ENCODE results near the gene COL5A3.

COL5A3 gene

DNA sequence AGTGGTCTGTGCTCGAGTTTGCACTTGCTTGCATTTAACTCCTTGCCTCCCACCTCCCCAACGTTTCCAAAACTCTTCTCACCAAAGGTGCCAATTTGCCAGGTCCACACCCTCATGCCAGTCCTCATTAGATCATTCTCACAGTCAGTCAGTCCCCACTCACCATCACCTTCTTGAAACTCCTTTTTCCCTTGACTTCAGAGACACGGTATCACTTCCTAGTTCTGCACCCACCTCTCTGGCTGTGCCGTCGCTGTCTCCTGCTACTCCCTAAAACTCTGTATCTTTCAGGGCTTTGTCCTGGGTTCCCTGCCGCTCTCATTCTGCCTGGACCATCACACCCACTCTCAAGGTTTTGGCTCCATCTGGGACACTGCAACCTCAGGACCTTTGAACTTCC lies 93.6 kb downstream of the COL5A3 start:
- TF ChIP-seq, protein P1, sequence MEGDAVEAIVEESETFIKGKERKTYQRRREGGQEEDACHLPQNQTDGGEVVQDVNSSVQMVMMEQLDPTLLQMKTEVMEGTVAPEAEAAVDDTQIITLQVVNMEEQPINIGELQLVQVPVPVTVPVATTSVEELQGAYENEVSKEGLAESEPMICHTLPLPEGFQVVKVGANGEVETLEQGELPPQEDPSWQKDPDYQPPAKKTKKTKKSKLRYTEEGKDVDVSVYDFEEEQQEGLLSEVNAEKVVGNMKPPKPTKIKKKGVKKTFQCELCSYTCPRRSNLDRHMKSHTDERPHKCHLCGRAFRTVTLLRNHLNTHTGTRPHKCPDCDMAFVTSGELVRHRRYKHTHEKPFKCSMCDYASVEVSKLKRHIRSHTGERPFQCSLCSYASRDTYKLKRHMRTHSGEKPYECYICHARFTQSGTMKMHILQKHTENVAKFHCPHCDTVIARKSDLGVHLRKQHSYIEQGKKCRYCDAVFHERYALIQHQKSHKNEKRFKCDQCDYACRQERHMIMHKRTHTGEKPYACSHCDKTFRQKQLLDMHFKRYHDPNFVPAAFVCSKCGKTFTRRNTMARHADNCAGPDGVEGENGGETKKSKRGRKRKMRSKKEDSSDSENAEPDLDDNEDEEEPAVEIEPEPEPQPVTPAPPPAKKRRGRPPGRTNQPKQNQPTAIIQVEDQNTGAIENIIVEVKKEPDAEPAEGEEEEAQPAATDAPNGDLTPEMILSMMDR (IDR thresholded peaks at IDR 0.05; ENCODE audit: low read length, missing control alignments) = no peak
- H3K4me3 ChIP-seq (replicated peaks; ENCODE audit: low read depth, low read length) = no peak overlapping the region
- DNase-seq (ENCODE audit: low read depth) = no peak

DNA sequence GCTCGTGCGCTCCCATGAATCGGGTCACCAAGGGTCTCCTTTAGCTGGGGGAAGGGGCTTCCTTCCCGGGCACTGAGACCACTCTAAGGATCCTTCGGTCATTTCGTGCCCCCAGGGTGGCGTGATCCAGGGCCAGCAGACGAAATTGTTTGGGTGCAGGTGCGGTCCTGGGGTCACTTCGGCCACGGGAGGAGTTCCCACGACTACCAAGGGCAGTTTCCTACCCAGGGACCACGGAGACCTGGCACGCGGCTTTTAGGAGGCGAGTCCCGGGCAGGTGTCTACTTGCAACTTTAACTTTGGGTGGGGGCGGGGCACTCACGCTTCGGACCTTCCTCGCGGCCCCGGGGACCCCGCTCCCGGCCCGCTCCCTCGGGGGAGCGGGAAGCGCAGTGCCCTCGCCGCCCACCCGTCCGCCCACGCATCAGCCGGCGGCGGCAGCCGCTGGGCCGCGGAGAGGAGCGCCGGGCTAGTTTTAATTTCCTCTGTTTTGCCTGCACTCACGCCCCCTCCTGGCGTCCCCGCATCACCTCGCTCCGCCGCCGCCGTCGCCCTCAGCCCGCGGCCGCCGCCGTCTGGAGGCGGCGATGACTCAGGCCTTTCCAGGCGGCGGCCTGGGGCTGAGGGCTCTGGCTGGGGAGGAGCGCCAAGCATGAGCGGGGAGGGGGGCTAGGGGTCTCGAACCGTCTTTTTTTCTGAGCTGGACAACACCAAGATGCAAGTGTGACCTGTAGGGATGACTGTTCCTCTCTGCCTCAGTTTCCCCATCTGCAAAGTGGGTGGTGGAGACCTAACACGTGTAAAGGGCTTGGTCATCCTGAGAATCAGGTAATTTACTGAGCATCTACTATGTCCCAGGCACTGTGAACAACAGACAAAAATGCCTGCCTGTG lies 95.7 kb downstream of the COL5A3 start:
- peak overlapping the region; percentile 52 for H3K4me3 ChIP-seq (replicated peaks; ENCODE audit: low read depth, low read length)
- TF ChIP-seq, protein P1 (IDR thresholded peaks at IDR 0.05; ENCODE audit: low read length, missing control alignments) = peak; percentile 32
- peak; percentile 78 for DNase-seq (ENCODE audit: low read depth)

DNA sequence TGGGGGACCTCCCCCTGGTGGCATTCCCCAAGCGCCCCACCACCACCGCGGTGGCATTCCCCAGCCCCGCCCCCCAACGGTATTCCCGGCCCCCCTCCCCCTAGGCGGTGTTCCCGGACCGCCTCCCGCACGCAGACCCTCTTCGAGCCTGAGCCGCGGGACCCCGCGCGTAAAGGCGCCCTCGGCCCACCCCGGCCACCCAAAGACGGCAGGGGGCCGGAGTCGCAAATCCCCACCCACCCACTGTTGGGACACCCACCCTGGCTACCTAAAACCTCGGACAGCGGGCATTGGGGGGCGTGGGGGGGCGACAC lies 96.3 kb downstream of the COL5A3 start:
- TF ChIP-seq, protein P1 (IDR thresholded peaks at IDR 0.05; ENCODE audit: low read length, missing control alignments) = no peak
- DNase-seq (ENCODE audit: low read depth) = no peak
- peak overlapping the region; percentile 52 for H3K4me3 ChIP-seq (replicated peaks; ENCODE audit: low read depth, low read length)

- no peak for DNase-seq (ENCODE audit: low read depth)
- peak overlapping the region; percentile 52 for H3K4me3 ChIP-seq (replicated peaks; ENCODE audit: low read depth, low read length)
- TF ChIP-seq, protein P1 (IDR thresholded peaks at IDR 0.05; ENCODE audit: low read length, missing control alignments) = no peak
Observed at GRCh38 chr19:9913237-9914000, 96.9 kb downstream of the COL5A3 start.

DNA sequence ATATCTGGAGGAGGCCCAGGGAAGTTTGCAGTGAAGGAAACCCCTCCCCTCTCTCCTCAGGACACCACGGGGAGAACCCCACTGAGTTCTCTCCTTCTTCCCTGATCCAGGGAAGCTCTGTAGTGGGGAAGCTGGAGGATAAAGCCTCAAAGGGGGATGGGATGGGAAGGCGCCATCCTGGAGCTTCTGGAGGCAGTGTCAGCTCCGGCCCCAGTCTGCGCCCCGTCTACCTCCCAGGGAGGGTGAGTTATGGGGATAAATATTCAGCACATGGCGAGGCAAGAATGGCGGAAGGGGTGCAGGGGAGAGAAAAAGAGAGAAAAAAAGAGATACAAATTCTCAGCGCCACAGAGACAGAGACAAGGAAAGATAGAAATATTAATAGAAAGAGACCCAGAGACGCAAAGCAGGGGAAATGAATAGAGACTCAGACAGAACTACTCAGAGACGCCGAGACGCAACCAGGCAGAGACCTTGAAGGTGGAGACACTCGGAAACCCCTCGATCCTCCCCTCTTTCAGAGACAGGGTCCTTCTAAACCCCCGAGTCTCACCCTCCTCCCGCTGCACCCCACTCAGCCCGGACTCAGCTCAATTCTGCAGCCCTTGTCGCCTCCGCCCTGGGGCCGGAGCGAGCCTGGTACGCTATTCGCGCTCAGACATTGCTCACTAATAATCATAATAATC lies 97.6 kb downstream of the COL5A3 start:
- TF ChIP-seq, protein P1 (IDR thresholded peaks at IDR 0.05; ENCODE audit: low read length, missing control alignments) = no peak
- no peak overlapping the region for H3K4me3 ChIP-seq (replicated peaks; ENCODE audit: low read depth, low read length)
- no peak for DNase-seq (ENCODE audit: low read depth)

DNA sequence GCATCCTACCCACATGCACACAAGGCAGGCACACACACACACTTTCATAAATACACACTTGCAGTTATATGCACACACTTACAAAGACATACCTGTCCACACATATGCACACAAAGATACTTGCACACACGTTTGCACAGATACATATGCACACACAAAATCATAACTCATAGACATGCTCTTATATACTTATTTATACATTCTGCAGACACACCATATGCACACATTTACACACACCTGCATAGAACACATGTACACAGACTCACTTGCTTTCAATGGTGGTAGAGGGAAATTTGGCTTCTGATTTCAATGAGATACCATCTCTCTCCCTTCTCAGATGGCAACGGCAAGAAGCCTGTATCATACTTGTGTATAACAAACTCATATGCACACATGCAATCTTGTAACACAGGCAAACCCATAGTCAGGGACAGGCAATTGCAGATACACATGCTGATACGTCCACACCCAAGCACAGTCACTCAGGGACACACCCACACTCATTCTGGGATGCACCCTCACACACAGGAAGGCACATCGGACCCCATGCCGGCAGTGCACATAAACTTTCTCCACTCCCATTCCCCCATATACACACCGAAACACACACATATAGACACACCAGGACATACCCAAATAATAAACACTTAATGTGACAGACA lies 98.6 kb downstream of the COL5A3 start:
- no peak overlapping the region for H3K4me3 ChIP-seq (replicated peaks; ENCODE audit: low read depth, low read length)
- DNase-seq (ENCODE audit: low read depth) = no peak
- TF ChIP-seq, protein P1 (IDR thresholded peaks at IDR 0.05; ENCODE audit: low read length, missing control alignments) = no peak

Measured in fibroblast of pulmonary artery (primary cell).